Measurements from ENCODE around the gene HYAL3.

HYAL3 gene

GRCh38 chr3:50321336-50322114 lies 22.3 kb upstream of the HYAL3 start:
- Histone ChIP-seq H3K27ac (ENCODE audit: low read depth, low read length) (peak overlapping the region; percentile 88), H3K4me1 (ENCODE audit: control insufficient read depth, insufficient read depth, low read length, unreplicated experiment) (peaks cover 39% of the 10 kb centered on the region), H3K27me3 (ENCODE audit: insufficient read depth, low read length) (no peaks in the 10 kb centered on the region), H3K36me3 (ENCODE audit: insufficient read depth, low read length) (peaks cover 7% of the 10 kb centered on the region; the same call in 1 of the 2 replicates), H3K4me3 (ENCODE audit: low read depth, low read length) (peak overlapping the region; percentile 84), H2AFZ (ENCODE audit: low read length, unreplicated experiment) (peak overlapping the region; percentile 89), H3K79me2 (ENCODE audit: control insufficient read depth, insufficient read depth, low read length, unreplicated experiment) (peaks cover 22% of the 10 kb centered on the region)

- peak overlapping the region; percentile 89 for H2AFZ ChIP-seq (ENCODE audit: low read length, unreplicated experiment)
- peaks cover 7% of the 10 kb centered on the region; the same call in 1 of the 2 replicates for H3K36me3 ChIP-seq (ENCODE audit: insufficient read depth, low read length)
- no peaks in the 10 kb centered on the region for H3K27me3 ChIP-seq (ENCODE audit: insufficient read depth, low read length)
- peak overlapping the region; percentile 84 for H3K4me3 ChIP-seq (ENCODE audit: low read depth, low read length)
- H3K79me2 ChIP-seq (ENCODE audit: control insufficient read depth, insufficient read depth, low read length, unreplicated experiment), result peaks cover 22% of the 10 kb centered on the region
- H3K4me1 ChIP-seq (ENCODE audit: control insufficient read depth, insufficient read depth, low read length, unreplicated experiment), result peaks cover 42% of the 10 kb centered on the region
- peak overlapping the region; percentile 88 for H3K27ac ChIP-seq (ENCODE audit: low read depth, low read length)
Measured at GRCh38 chr3:50320853-50321335, 21.7 kb upstream of the HYAL3 start.

- H3K4me1 ChIP-seq (ENCODE audit: control insufficient read depth, insufficient read depth, low read length, unreplicated experiment), result peaks cover 42% of the 10 kb centered on the region
- no peak overlapping the region for H2AFZ ChIP-seq (ENCODE audit: low read length, unreplicated experiment)
- H3K27ac ChIP-seq (ENCODE audit: low read depth, low read length), result no peak overlapping the region
- peaks cover 9% of the 10 kb centered on the region; the same call in 1 of the 2 replicates for H3K36me3 ChIP-seq (ENCODE audit: insufficient read depth, low read length)
- H3K4me3 ChIP-seq (ENCODE audit: low read depth, low read length), result peak overlapping the region; percentile 84
- no peaks in the 10 kb centered on the region for H3K27me3 ChIP-seq (ENCODE audit: insufficient read depth, low read length)
- H3K79me2 ChIP-seq (ENCODE audit: control insufficient read depth, insufficient read depth, low read length, unreplicated experiment), result peaks cover 22% of the 10 kb centered on the region
Measured at GRCh38 chr3:50319894-50320625, 20.9 kb upstream of the HYAL3 start.

- peaks cover 10% of the 10 kb centered on the region; the same call in 1 of the 2 replicates for H3K36me3 ChIP-seq (ENCODE audit: insufficient read depth, low read length)
- H3K4me3 ChIP-seq (ENCODE audit: low read depth, low read length), result peak overlapping the region; percentile 84; the same call in 1 of the 2 replicates
- peaks cover 22% of the 10 kb centered on the region for H3K79me2 ChIP-seq (ENCODE audit: control insufficient read depth, insufficient read depth, low read length, unreplicated experiment)
- H3K27me3 ChIP-seq (ENCODE audit: insufficient read depth, low read length), result no peaks in the 10 kb centered on the region
- H3K4me1 ChIP-seq (ENCODE audit: control insufficient read depth, insufficient read depth, low read length, unreplicated experiment), result peaks cover 40% of the 10 kb centered on the region
- H3K27ac ChIP-seq (ENCODE audit: low read depth, low read length), result no peak overlapping the region
- H2AFZ ChIP-seq (ENCODE audit: low read length, unreplicated experiment), result no peak overlapping the region
Measured at GRCh38 chr3:50319181-50319893, 20.1 kb upstream of the HYAL3 start.

GRCh38 chr3:50318615-50319014 lies 19.4 kb upstream of the HYAL3 start:
- Histone ChIP-seq H3K79me2 (ENCODE audit: control insufficient read depth, insufficient read depth, low read length, unreplicated experiment) (peaks cover 22% of the 10 kb centered on the region), H2AFZ (ENCODE audit: low read length, unreplicated experiment) (no peak overlapping the region), H3K4me1 (ENCODE audit: control insufficient read depth, insufficient read depth, low read length, unreplicated experiment) (peaks cover 33% of the 10 kb centered on the region), H3K36me3 (ENCODE audit: insufficient read depth, low read length) (peaks cover 10% of the 10 kb centered on the region; the same call in 1 of the 2 replicates), H3K4me3 (ENCODE audit: low read depth, low read length) (no peak overlapping the region), H3K27ac (ENCODE audit: low read depth, low read length) (no peak overlapping the region), H3K27me3 (ENCODE audit: insufficient read depth, low read length) (no peaks in the 10 kb centered on the region)

GRCh38 chr3:50318163-50318562 lies 19.0 kb upstream of the HYAL3 start:
- Histone ChIP-seq H3K4me3 (ENCODE audit: low read depth, low read length) (no peak overlapping the region), H3K36me3 (ENCODE audit: insufficient read depth, low read length) (peaks cover 10% of the 10 kb centered on the region; the same call in 1 of the 2 replicates), H3K79me2 (ENCODE audit: control insufficient read depth, insufficient read depth, low read length, unreplicated experiment) (peaks cover 22% of the 10 kb centered on the region), H3K4me1 (ENCODE audit: control insufficient read depth, insufficient read depth, low read length, unreplicated experiment) (peaks cover 29% of the 10 kb centered on the region), H2AFZ (ENCODE audit: low read length, unreplicated experiment) (no peak overlapping the region), H3K27ac (ENCODE audit: low read depth, low read length) (no peak overlapping the region), H3K27me3 (ENCODE audit: insufficient read depth, low read length) (no peaks in the 10 kb centered on the region)

- Histone ChIP-seq H3K36me3 (ENCODE audit: insufficient read depth, low read length) (peaks cover 10% of the 10 kb centered on the region; the same call in 1 of the 2 replicates), H2AFZ (ENCODE audit: low read length, unreplicated experiment) (no peak overlapping the region), H3K4me1 (ENCODE audit: control insufficient read depth, insufficient read depth, low read length, unreplicated experiment) (peaks cover 23% of the 10 kb centered on the region), H3K79me2 (ENCODE audit: control insufficient read depth, insufficient read depth, low read length, unreplicated experiment) (peaks cover 22% of the 10 kb centered on the region), H3K27ac (ENCODE audit: low read depth, low read length) (no peak overlapping the region), H3K27me3 (ENCODE audit: insufficient read depth, low read length) (no peaks in the 10 kb centered on the region), H3K4me3 (ENCODE audit: low read depth, low read length) (no peak overlapping the region)
Measured at GRCh38 chr3:50317300-50317699, 18.1 kb upstream of the HYAL3 start.

- H3K79me2 ChIP-seq (ENCODE audit: control insufficient read depth, insufficient read depth, low read length, unreplicated experiment), result peaks cover 22% of the 10 kb centered on the region
- peaks cover 17% of the 10 kb centered on the region for H3K4me1 ChIP-seq (ENCODE audit: control insufficient read depth, insufficient read depth, low read length, unreplicated experiment)
- H3K27me3 ChIP-seq (ENCODE audit: insufficient read depth, low read length), result no peaks in the 10 kb centered on the region
- H2AFZ ChIP-seq (ENCODE audit: low read length, unreplicated experiment), result no peak overlapping the region
- no peak overlapping the region for H3K4me3 ChIP-seq (ENCODE audit: low read depth, low read length)
- no peak overlapping the region for H3K27ac ChIP-seq (ENCODE audit: low read depth, low read length)
- H3K36me3 ChIP-seq (ENCODE audit: insufficient read depth, low read length), result peaks cover 10% of the 10 kb centered on the region; the same call in 1 of the 2 replicates
Measured at GRCh38 chr3:50316657-50317242, 17.5 kb upstream of the HYAL3 start.

GRCh38 chr3:50314816-50315215 lies 15.6 kb upstream of the HYAL3 start:
- Histone ChIP-seq H3K27ac (ENCODE audit: low read depth, low read length) (no peak overlapping the region), H3K27me3 (ENCODE audit: insufficient read depth, low read length) (no peaks in the 10 kb centered on the region)

GRCh38 chr3:50314342-50314741 lies 15.1 kb upstream of the HYAL3 start:
- no peak overlapping the region for H2AFZ ChIP-seq (ENCODE audit: low read length, unreplicated experiment)
- no peak overlapping the region for H3K27ac ChIP-seq (ENCODE audit: low read depth, low read length)
- no peaks in the 10 kb centered on the region for H3K27me3 ChIP-seq (ENCODE audit: insufficient read depth, low read length)
- H3K36me3 ChIP-seq (ENCODE audit: insufficient read depth, low read length), result peaks cover 14% of the 10 kb centered on the region; the same call in 1 of the 2 replicates
- H3K79me2 ChIP-seq (ENCODE audit: control insufficient read depth, insufficient read depth, low read length, unreplicated experiment), result peaks cover 8% of the 10 kb centered on the region
- H3K4me3 ChIP-seq (ENCODE audit: low read depth, low read length), result no peak overlapping the region
- peaks cover 10% of the 10 kb centered on the region for H3K4me1 ChIP-seq (ENCODE audit: control insufficient read depth, insufficient read depth, low read length, unreplicated experiment)

More at GRCh38 chr3:50314816-50315215, 15.6 kb upstream of the HYAL3 start:
- H3K79me2 ChIP-seq (ENCODE audit: control insufficient read depth, insufficient read depth, low read length, unreplicated experiment), result peaks cover 13% of the 10 kb centered on the region
- peaks cover 12% of the 10 kb centered on the region; the same call in 1 of the 2 replicates for H3K36me3 ChIP-seq (ENCODE audit: insufficient read depth, low read length)
- H3K4me1 ChIP-seq (ENCODE audit: control insufficient read depth, insufficient read depth, low read length, unreplicated experiment), result peaks cover 10% of the 10 kb centered on the region
- no peak overlapping the region for H3K4me3 ChIP-seq (ENCODE audit: low read depth, low read length)
- H2AFZ ChIP-seq (ENCODE audit: low read length, unreplicated experiment), result no peak overlapping the region
